ENCODE data around the gene ZDHHC7. TPM values are rescaled to one million over a fixed set of nuclear protein-coding genes. Genes with fewer than 3 reads are reported as not detected.
"Not testable (repeated sequence)": the region's sequence is repeated elsewhere in the genome, so short reads cannot be mapped to it uniquely, and the experiment has no call there.

Gene ZDHHC7
- total and polyA plus RNA-seq, 2 of the 8 experiments (the other 6 are each of a cell fraction or from before 2014, with no cell fraction given), result 40.5 to 56.3 TPM

GRCh38 chr16:84938616-84939015, 72.7 kb downstream of the ZDHHC7 start:
- not testable (repeated sequence) for H2BK5ac ChIP-seq (ENCODE audit: low read depth, low read length); H3K4me3 ChIP-seq (ENCODE audit: extremely low read depth in 1 of 4, insufficient read depth in 2 of 4, low read depth in 3 of 4, low read length in 4 of 4); H3K56ac ChIP-seq (replicated peaks; ENCODE audit: insufficient read length, low read depth, low read length); H4K5ac ChIP-seq (ENCODE audit: insufficient read length, low read depth, low read length); H3K9ac ChIP-seq (replicated peaks in 1 of 4; ENCODE audit: extremely low read depth in 1 of 4, low read depth in 3 of 4, low read length in 3 of 4); H3K4ac ChIP-seq (replicated peaks; ENCODE audit: insufficient read length, low read depth, low read length); H2BK120ac ChIP-seq (replicated peaks; ENCODE audit: low read depth, low read length); H3K18ac ChIP-seq (ENCODE audit: extremely low read depth, low read length); H3K79me1 ChIP-seq (ENCODE audit: low read depth, low read length); H3K4me1 ChIP-seq (replicated peaks in 1 of 4; ENCODE audit: control insufficient read depth in 3 of 4, insufficient read depth in 4 of 4, low read length in 3 of 4); H2BK15ac ChIP-seq (ENCODE audit: low read length); DNase-seq (ENCODE audit: low read depth in 1 of 2, low spot score in 2 of 2); FAIRE-seq; H3K14ac ChIP-seq (ENCODE audit: insufficient read length); H4K8ac ChIP-seq (ENCODE audit: extremely low read depth, insufficient read depth, low read length); H3K27me3 ChIP-seq (replicated peaks in 1 of 4; ENCODE audit: control insufficient read depth in 3 of 4, extremely low read depth in 1 of 4, insufficient read depth in 3 of 4, low read length in 3 of 4); H3K36me3 ChIP-seq (ENCODE audit: control insufficient read depth in 2 of 4, insufficient read depth in 4 of 4, low read length in 3 of 4); H3K23me2 ChIP-seq (ENCODE audit: low read depth, low read length); H3K27ac ChIP-seq (ENCODE audit: low read depth, low read length); H3K9me3 ChIP-seq (ENCODE audit: insufficient read depth in 2 of 2, low read depth in 1 of 2, low read length in 1 of 2); H3K79me2 ChIP-seq (ENCODE audit: control insufficient read depth in 1 of 2, insufficient read depth in 2 of 2, low read length in 2 of 2); H4K20me1 ChIP-seq (replicated peaks in 1 of 2; ENCODE audit: control insufficient read depth in 1 of 2, insufficient read depth in 2 of 2, low read length in 2 of 2); H3K4me2 ChIP-seq (ENCODE audit: insufficient read depth in 1 of 2, low read depth in 2 of 2, low read length in 2 of 2); H2BK12ac ChIP-seq (ENCODE audit: low read depth, low read length); H2AK5ac ChIP-seq (ENCODE audit: low read depth, low read length); H2BK20ac ChIP-seq (ENCODE audit: low read length); H4K91ac ChIP-seq (replicated peaks; ENCODE audit: insufficient read length, low read length); H3K23ac ChIP-seq (ENCODE audit: insufficient read length); H2AFZ ChIP-seq (ENCODE audit: low read length)
- WGBS, 2 experiments (ENCODE audit: extremely low coverage in 1 of 2, insufficient coverage in 1 of 2, insufficient read length in 1 of 2, insufficient replicate concordance in 2 of 2, low coverage in 1 of 2, low lambda C conversion rate in 2 of 2, missing lambda C conversion rate in 1 of 2), result 87% methylated on average over 6 of the region's 6 CpGs; no CpG with 5 or more reads in 1 of the 2 experiments
- ChIA-PET CTCF (ENCODE audit: partially characterized antibody) (interaction anchor here (0.8 to 5.1 kb wide), 6 partner anchors 13 to 200 kb away, joined by 3 to 38 read pairs (median 3); no protein-coding TSS in a partner anchor), POLR2A (ENCODE audit: partially characterized antibody) (interaction anchor here (1.1 kb wide), 1 partner anchor 20 kb away, joined by 3 read pairs; no protein-coding TSS in a partner anchor)

All from H1 (cell line).